SK-N-SH (cell line): ENCODE data around the gene ARHGAP26. TPM values are rescaled to one million over a fixed set of nuclear protein-coding genes. Genes with fewer than 3 reads are reported as not detected.

Experiments
- CTCF ChIA-PET: fragments of 300-600, 350-600 bp; formaldehyde crosslinking; extraction: SDS; loops from one replicate; lab custom pipeline; 2021; lab: Yijun Ruan, JAX
- POLR2A ChIA-PET: fragments of 350-600 bp; sonication (Branson Sonifier 250); formaldehyde crosslinking; extraction: SDS; loops from one replicate; lab custom pipeline; 2020; ENCODE audit warnings: antibody characterized with exemption, inconsistent platforms; lab: Yijun Ruan, JAX
- DNase-seq: peaks from one replicate; pipeline ENCODE4 v3.0.0; 2012
- H2AFZ ChIP-seq: fragments of 200-600 bp; sonication (generic); 2 replicates; pipeline ENCODE4 v1.8.1; 2016; ENCODE audit warnings: antibody characterized with exemption, mild to moderate bottlenecking, low read depth
- H3F3A ChIP-seq: fragments of 200-600 bp; sonication (generic); replicated peaks from 2 replicates; pipeline ENCODE3; 2016; ENCODE audit warnings: antibody characterized with exemption, mild to moderate bottlenecking; ENCODE audit not compliant: insufficient read depth
- H3K27ac ChIP-seq, 2 experiments: fragments of 200-500 bp in 1 of 2; fragments of 200-600 bp in 1 of 2; sonication (Bioruptor generic) in 1 of 2; sonication (generic), shearing (Covaris generic) in 1 of 2; 2 replicates each; pipeline versions ENCODE4 v1.5.1 to v1.6.1; 2014 to 2016; ENCODE audit warnings: low read depth in 2 of 2, inconsistent platforms in 1 of 2, low read length in 1 of 2, mild to moderate bottlenecking in 1 of 2, mixed read lengths in 1 of 2
- H3K27me3 ChIP-seq: fragments of 200-600 bp; sonication (generic), shearing (Covaris generic); 2 replicates; pipeline ENCODE4 v1.6.1; 2016; ENCODE audit warnings: mixed run types; ENCODE audit not compliant: insufficient read depth
- H3K36me3 ChIP-seq, 2 experiments: fragments of 200-500 bp in 1 of 2; fragments of 200-600 bp in 1 of 2; sonication (Bioruptor generic) in 1 of 2; sonication (generic) in 1 of 2; replicated peaks in 1 of 2; 2 replicates each; pipeline versions ENCODE3 to v1.5.1; 2014 to 2016; ENCODE audit warnings: low read length in 1 of 2, mild to moderate bottlenecking in 1 of 2; ENCODE audit not compliant: insufficient read depth in 2 of 2, control insufficient read depth in 1 of 2
- H3K4me1 ChIP-seq, 2 experiments: fragments of 200-500 bp in 1 of 2; fragments of 200-600 bp in 1 of 2; sonication (Bioruptor generic) in 1 of 2; sonication (generic), shearing (Covaris generic) in 1 of 2; 2 replicates each; pipeline versions ENCODE4 v1.5.1 to v1.6.1; 2014 to 2016; ENCODE audit warnings: low read depth in 1 of 2, low read length in 1 of 2, mixed run types in 1 of 2; ENCODE audit not compliant: insufficient read depth in 2 of 2, control insufficient read depth in 1 of 2
- H3K4me2 ChIP-seq: fragments of 200-600 bp; sonication (generic), shearing (Covaris generic); 2 replicates; pipeline ENCODE4 v1.6.1; 2017; ENCODE audit warnings: mixed run types
- H3K4me3 ChIP-seq, 2 experiments: fragments of 200-500 bp in 1 of 2; fragments of 200-600 bp in 1 of 2; sonication (Bioruptor generic) in 1 of 2; sonication (generic), shearing (Covaris generic) in 1 of 2; 2 replicates each; pipeline versions ENCODE4 v1.5.1 to v1.8.1; 2014 to 2016; ENCODE audit warnings: low read depth in 2 of 2, inconsistent platforms in 1 of 2, low read length in 1 of 2, mild to moderate bottlenecking in 1 of 2, mixed read lengths in 1 of 2, moderate library complexity in 1 of 2
- H3K79me2 ChIP-seq: fragments of 200-600 bp; sonication (generic); 2 replicates; pipeline ENCODE4 v1.8.1; 2017; ENCODE audit warnings: mild to moderate bottlenecking; ENCODE audit not compliant: insufficient read depth
- H3K9ac ChIP-seq: fragments of 200-600 bp; sonication (generic); 2 replicates; pipeline ENCODE4 v1.6.1; 2017; ENCODE audit warnings: mixed run types
- H3K9me2 ChIP-seq: fragments of 200-600 bp; sonication (generic); 2 replicates; pipeline ENCODE4 v1.6.1; 2017; ENCODE audit warnings: mixed run types
- H3K9me3 ChIP-seq: fragments of 200-600 bp; sonication (generic); 2 replicates; pipeline ENCODE4 v1.6.1; 2017; ENCODE audit warnings: mixed run types, mild to moderate bottlenecking, moderate library complexity
- H4K20me1 ChIP-seq: fragments of 200-600 bp; sonication (generic); 2 replicates; pipeline ENCODE4 v1.6.1; 2017; ENCODE audit warnings: mild to moderate bottlenecking, mixed run types; ENCODE audit not compliant: insufficient read depth
- CTCF ChIP-seq: fragments of 200-600 bp; sonication (generic); IDR thresholded peaks from 2 replicates; pipeline ENCODE4 v1.6.1; 2017; ENCODE audit warnings: antibody characterized with exemption, mild to moderate bottlenecking, moderate library complexity
- ELF1 ChIP-seq: IDR thresholded peaks from 2 replicates; pipeline ENCODE4 v1.4.0; 2012
- EP300 ChIP-seq, 2 experiments: IDR thresholded peaks; 2 replicates each; pipeline versions ENCODE4 v1.4.0 to v1.6.1; 2012; ENCODE audit warnings: borderline replicate concordance in 1 of 2, low read depth in 1 of 2, low read length in 1 of 2
- FOSL2 ChIP-seq: IDR thresholded peaks from 2 replicates; pipeline ENCODE4 v1.4.0; 2012; ENCODE audit warnings: low read depth, mild to moderate bottlenecking, moderate library complexity, borderline replicate concordance
- FOXJ3 ChIP-seq: sonication (generic); formaldehyde crosslinking; IDR thresholded peaks from 2 replicates; pipeline ENCODE4 v1.5.1; 2020; ENCODE audit warnings: mild to moderate bottlenecking, missing genetic modification reagents
- JUND ChIP-seq: IDR thresholded peaks from 2 replicates; pipeline ENCODE4 v1.4.0; 2012
- MAX ChIP-seq: IDR thresholded peaks from 2 replicates; pipeline ENCODE4 v1.4.0; 2012; ENCODE audit warnings: low read depth
- MEF2A ChIP-seq: IDR thresholded peaks from 2 replicates; pipeline ENCODE4 v1.4.0; 2012; ENCODE audit warnings: low read depth, borderline replicate concordance
- NFIC ChIP-seq: IDR thresholded peaks from 2 replicates; pipeline ENCODE4 v1.4.0; 2012; ENCODE audit warnings: borderline replicate concordance
- PBX3 ChIP-seq: IDR thresholded peaks from 2 replicates; pipeline ENCODE4; 2012
- SMC3 ChIP-seq: IDR thresholded peaks from 2 replicates; pipeline ENCODE4 v1.6.1; 2012; ENCODE audit warnings: low read depth, low read length, improper control_type of control experiment
- TCF12 ChIP-seq: IDR thresholded peaks from 2 replicates; pipeline ENCODE4 v1.4.0; 2012
- USF1 ChIP-seq: IDR thresholded peaks from 2 replicates; pipeline ENCODE4 v1.4.0; 2012; ENCODE audit warnings: low read depth, borderline replicate concordance
- USF2 ChIP-seq: fragments of 150-350 bp; IDR thresholded peaks from 2 replicates; pipeline ENCODE4 v1.6.1; 2017; ENCODE audit warnings: antibody characterized with exemption, low read length, low read depth, borderline replicate concordance
- WGBS: methylation state at CpG from one replicate; pipeline ENCODE4 v1.1.6; 2017; ENCODE audit warnings: low lambda C conversion rate; 5-methylcytosine and 5-hydroxymethylcytosine counted together
- polyA plus RNA-seq, 3 experiments: library from polyadenylated mRNA; depleted of rRNA; stranded (reverse); fragments of >200 nt; gene quantifications; 2 replicates each; pipeline ENCODE4 v1.2.3, GENCODE V29; 2012
- TF ChIP-seq, protein P1 (sequence below): IDR thresholded peaks from 2 replicates; pipeline ENCODE4 v1.6.1; 2012; ENCODE audit warnings: mild to moderate bottlenecking, low read depth, low read length, moderate library complexity

ARHGAP26 gene
- polyA plus RNA-seq, 1 of the 3 experiments (the other 2 are of a cell fraction), result 6.1 TPM

DNA sequence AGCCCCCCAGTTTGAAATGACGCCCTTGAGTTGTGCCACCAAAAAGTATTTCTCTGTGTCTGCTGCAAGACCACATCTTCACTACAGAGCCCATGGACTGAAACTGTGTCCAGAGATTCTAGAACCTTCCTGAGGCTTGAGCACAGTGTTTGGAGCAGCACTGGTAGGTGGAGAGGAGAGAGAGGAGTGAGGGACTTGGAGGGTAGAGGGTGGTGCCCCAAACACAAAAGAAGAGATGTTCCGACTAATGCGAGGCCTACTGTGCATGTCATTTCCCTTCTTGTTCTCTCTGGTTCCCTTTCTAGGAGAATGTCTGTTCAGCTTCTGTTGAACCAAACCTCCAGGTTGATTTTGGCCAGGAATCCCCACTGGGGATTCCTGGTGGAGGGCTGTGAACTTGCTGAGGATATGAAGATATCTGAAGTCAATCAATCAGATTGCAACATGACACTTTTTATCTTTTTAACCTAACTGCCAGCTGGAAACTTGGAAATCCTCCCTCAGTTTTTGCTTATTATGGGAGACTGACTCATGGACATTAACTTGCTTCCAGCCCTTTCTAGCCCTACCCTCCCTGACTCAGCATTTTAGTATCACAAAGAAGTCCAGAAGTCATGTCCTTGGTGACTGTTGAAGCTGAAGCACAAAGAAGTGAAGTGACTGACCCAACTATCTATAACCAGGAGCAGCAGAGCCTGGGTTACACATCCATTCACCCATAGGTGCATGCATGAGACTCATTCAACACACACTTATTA, 478.8 kb downstream of the ARHGAP26 start:
- Histone ChIP-seq H3K79me2 (no peaks in the 10 kb centered on the region), H3F3A (peaks cover 30% of the 10 kb centered on the region), H3K4me1 (peaks cover 2 to 32% of the 10 kb centered on the region in 2 experiments; a peak in 3 of 4 replicates), H3K4me2 (0 out of 2 replicates have a peak overlapping the region, but pooled peaks have one; percentile 16), H3K9me3 (no peaks in the 10 kb centered on the region), H4K20me1 (no peaks in the 10 kb centered on the region), H3K36me3 (no peaks in the 10 kb centered on the region), H3K4me3 (no peak overlapping the region), H3K9ac (no peak overlapping the region), H3K9me2 (no peaks in the 10 kb centered on the region), H3K27ac (peak overlapping the region in 1 of 2 experiments; percentile 23; a peak in 1 of 4 replicates), H2AFZ (no peak overlapping the region; the same call in 1 of the 2 replicates), H3K27me3 (no peaks in the 10 kb centered on the region)
- POLR2A ChIA-PET, result interaction anchor here (1.3 kb wide), 1 partner anchor 9 kb away, joined by 5 read pairs; no protein-coding TSS in a partner anchor
- WGBS, result 100% methylated on average over 3 of the region's 3 CpGs
- CTCF ChIA-PET, result interaction anchor here (0.6 kb wide), 1 partner anchor 37 kb away, joined by 3 read pairs; no protein-coding TSS in a partner anchor
- DNase-seq, result no peak
- TF ChIP-seq USF2 (no peak), TCF12 (peak; percentile 46), USF1 (no peak), EP300 (IDR thresholded peaks at IDR 0.05; ENCODE audit: borderline replicate concordance in 1 of 2, low read depth in 1 of 2, low read length in 1 of 2) (no peak), CTCF (no peak), SMC3 (no peak), MEF2A (peak; percentile 44; the same call in 1 of the 2 replicates), PBX3 (peak; percentile 76), NFIC (peak; percentile 47; the same call in 1 of the 2 replicates), FOXJ3 (CRISPR knock-in tag) (no peak), ELF1 (no peak), FOSL2 (peak; percentile 60), MAX (peak; percentile 61), JUND (peak; percentile 47)
- TF ChIP-seq, protein P1, sequence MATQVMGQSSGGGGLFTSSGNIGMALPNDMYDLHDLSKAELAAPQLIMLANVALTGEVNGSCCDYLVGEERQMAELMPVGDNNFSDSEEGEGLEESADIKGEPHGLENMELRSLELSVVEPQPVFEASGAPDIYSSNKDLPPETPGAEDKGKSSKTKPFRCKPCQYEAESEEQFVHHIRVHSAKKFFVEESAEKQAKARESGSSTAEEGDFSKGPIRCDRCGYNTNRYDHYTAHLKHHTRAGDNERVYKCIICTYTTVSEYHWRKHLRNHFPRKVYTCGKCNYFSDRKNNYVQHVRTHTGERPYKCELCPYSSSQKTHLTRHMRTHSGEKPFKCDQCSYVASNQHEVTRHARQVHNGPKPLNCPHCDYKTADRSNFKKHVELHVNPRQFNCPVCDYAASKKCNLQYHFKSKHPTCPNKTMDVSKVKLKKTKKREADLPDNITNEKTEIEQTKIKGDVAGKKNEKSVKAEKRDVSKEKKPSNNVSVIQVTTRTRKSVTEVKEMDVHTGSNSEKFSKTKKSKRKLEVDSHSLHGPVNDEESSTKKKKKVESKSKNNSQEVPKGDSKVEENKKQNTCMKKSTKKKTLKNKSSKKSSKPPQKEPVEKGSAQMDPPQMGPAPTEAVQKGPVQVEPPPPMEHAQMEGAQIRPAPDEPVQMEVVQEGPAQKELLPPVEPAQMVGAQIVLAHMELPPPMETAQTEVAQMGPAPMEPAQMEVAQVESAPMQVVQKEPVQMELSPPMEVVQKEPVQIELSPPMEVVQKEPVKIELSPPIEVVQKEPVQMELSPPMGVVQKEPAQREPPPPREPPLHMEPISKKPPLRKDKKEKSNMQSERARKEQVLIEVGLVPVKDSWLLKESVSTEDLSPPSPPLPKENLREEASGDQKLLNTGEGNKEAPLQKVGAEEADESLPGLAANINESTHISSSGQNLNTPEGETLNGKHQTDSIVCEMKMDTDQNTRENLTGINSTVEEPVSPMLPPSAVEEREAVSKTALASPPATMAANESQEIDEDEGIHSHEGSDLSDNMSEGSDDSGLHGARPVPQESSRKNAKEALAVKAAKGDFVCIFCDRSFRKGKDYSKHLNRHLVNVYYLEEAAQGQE, result no peak
